ENCODE results near the gene NETO2.
"Not testable (repeated sequence)": the region's sequence is repeated elsewhere in the genome, so short reads cannot be mapped to it uniquely, and the experiment has no call there.

The NETO2 gene

GRCh38 chr16:47143677-47144558 lies at the start of gene NETO2:
Gene NETO2 (minus strand): TSS chr16:47143945. CDS start chr16:47143612, 333 bp downstream.
- peak; percentile 31 to 59 (median 41) for DNase-seq (ENCODE audit: low read depth in 3 of 3)

- DNase-seq (ENCODE audit: low read depth in 3 of 3): no peak
Measured at GRCh38 chr16:47182318-47182717, 38.6 kb upstream of the NETO2 start.

GRCh38 chr16:47181066-47181465 lies 37.3 kb upstream of the NETO2 start:
- DNase-seq (ENCODE audit: low read depth in 3 of 3): not testable (repeated sequence)

- DNase-seq (ENCODE audit: low read depth in 3 of 3): no peak
Measured at GRCh38 chr16:47180073-47180472, 36.3 kb upstream of the NETO2 start.

GRCh38 chr16:47175152-47175551 lies 31.4 kb upstream of the NETO2 start:
- no peak for DNase-seq (ENCODE audit: low read depth in 3 of 3)

- no peak for DNase-seq (ENCODE audit: low read depth in 3 of 3)
Measured at GRCh38 chr16:47162670-47163420, 19.1 kb upstream of the NETO2 start.

GRCh38 chr16:47161464-47161863 lies 17.7 kb upstream of the NETO2 start:
- DNase-seq (ENCODE audit: low read depth in 3 of 3): no peak

GRCh38 chr16:47160422-47160821 lies 16.7 kb upstream of the NETO2 start:
- DNase-seq (ENCODE audit: low read depth in 3 of 3): no peak

GRCh38 chr16:47158992-47159391 lies 15.2 kb upstream of the NETO2 start:
- no peak for DNase-seq (ENCODE audit: low read depth in 3 of 3)

GRCh38 chr16:47156680-47157215 lies 13.0 kb upstream of the NETO2 start:
- no peak for DNase-seq (ENCODE audit: low read depth in 3 of 3)

GRCh38 chr16:47152501-47152900 lies 8.8 kb upstream of the NETO2 start:
- not testable (repeated sequence) for DNase-seq (ENCODE audit: low read depth in 3 of 3)

GRCh38 chr16:47150067-47150466 lies 6.3 kb upstream of the NETO2 start:
- no peak for DNase-seq (ENCODE audit: low read depth in 3 of 3)

GRCh38 chr16:47144559-47144877 lies 773 bp upstream of the NETO2 start:
- no peak for DNase-seq (ENCODE audit: low read depth in 3 of 3)

GRCh38 chr16:47142821-47143676 lies 696 bp downstream of the NETO2 start:
- DNase-seq (ENCODE audit: low read depth in 3 of 3): peak in 2 of 3 experiments; percentile 31 to 67

GRCh38 chr16:47142486-47142820 lies 1.3 kb downstream of the NETO2 start:
- no peak for DNase-seq (ENCODE audit: low read depth in 3 of 3)

- DNase-seq (ENCODE audit: low read depth in 3 of 3): peak; percentile 60 to 78 (median 64)
Measured at GRCh38 chr16:47141773-47142485, 1.8 kb downstream of the NETO2 start.

GRCh38 chr16:47140686-47141085 lies 3.1 kb downstream of the NETO2 start:
- no peak for DNase-seq (ENCODE audit: low read depth in 3 of 3)

- no peak for DNase-seq (ENCODE audit: low read depth in 3 of 3)
Measured at GRCh38 chr16:47139561-47140185, 4.1 kb downstream of the NETO2 start.

GRCh38 chr16:47137925-47138324 lies 5.8 kb downstream of the NETO2 start:
- not testable (repeated sequence) for DNase-seq (ENCODE audit: low read depth in 3 of 3)

- no peak for DNase-seq (ENCODE audit: low read depth in 3 of 3)
Measured at GRCh38 chr16:47136099-47136842, 7.5 kb downstream of the NETO2 start.
